Peyer's patch (tissue), 4 donors: Measurements from ENCODE around the gene UHRF1.

Experiments used
- CTCF ChIP-seq, 6 experiments: fragments of 450-650 bp in 4 of 6; fragments of 200-600 bp in 2 of 6; sonication (generic) in 1 of 6; IDR thresholded peaks; one replicate each; pipeline ENCODE4 v1.5.1; 2017 to 2019; ENCODE audit warnings: antibody characterized with exemption in 6 of 6, mild to moderate bottlenecking in 3 of 6, moderate library complexity in 1 of 6
- POLR2A ChIP-seq, 2 donors: fragments of 450-650 bp; IDR thresholded peaks; one replicate each; pipeline ENCODE4 v1.5.1; 2017; ENCODE audit warnings: antibody characterized with exemption in 2 of 2, mild to moderate bottlenecking in 2 of 2, moderate library complexity in 2 of 2

DNA sequence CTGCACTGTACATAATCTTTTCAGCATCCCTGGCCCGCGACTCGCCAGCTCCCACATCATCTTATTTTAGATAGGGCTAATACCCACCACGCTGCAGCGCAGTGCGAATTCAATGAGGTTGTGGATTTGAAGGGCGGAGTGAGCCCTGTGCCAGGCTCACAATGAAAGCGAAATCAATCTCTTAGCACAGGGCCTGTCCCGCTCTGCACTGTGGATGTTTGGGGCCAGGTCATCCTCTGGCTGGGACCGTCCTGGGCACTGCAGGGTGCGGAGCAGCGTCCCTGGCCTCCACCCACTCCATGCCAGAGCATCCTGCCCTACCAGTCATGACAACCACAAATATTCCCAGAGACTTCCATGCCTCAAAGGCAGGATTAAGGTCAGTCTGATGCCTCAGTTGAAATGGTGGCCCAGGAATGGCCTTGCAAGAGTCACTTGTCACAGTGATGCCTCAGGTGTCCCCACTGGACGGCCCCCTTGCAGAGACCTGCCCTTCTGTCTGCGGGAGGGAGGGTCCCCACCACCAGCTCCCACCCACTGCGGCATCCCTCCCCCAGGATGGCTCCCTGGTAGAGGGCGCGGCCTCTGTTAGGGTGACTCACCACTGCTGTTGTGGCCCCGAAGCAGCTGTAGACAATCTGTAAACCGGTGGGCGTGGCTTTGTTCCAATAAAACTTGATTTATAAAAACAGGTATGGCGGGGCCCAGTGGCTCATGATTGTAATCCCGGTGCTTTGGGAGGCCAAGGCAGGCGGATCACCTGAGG lies 5.6 kb downstream of the UHRF1 start:
- no peak for TF ChIP-seq CTCF (IDR thresholded peaks at IDR 0.05)
- no peak for TF ChIP-seq POLR2A (IDR thresholded peaks at IDR 0.05)
